Measurements from ENCODE around the gene THOC2. TPM values are rescaled to one million over a fixed set of nuclear protein-coding genes. Genes with fewer than 3 reads are reported as not detected.

THOC2 gene
- 44.9 and 59.0 TPM in 2 replicates for total RNA-seq

GRCh38 chrX:123732670-123733363 is at the start of gene THOC2:
THOC2 (minus strand) TSS chrX:123733052; CDS start chrX:123733022, 30 bp downstream.

Other genes with a start within 250 kb of the THOC2 start
- 29.2 and 38.6 TPM in 2 replicates for gene XIAP, start 127.0 kb upstream of the THOC2 start, total RNA-seq
- gene STAG2, start 228.7 kb upstream of the THOC2 start, total RNA-seq = 88.3 and 106 TPM in 2 replicates